WTC11 (cell line): ENCODE results near the gene CTTNBP2NL.

Experiments
- ATF1 ChIP-seq: sonication (generic); formaldehyde crosslinking; IDR thresholded peaks from 2 replicates; pipeline ENCODE4 v1.8.1; 2023; ENCODE audit warnings: mild to moderate bottlenecking, moderate library complexity, missing genetic modification reagents
- IRF2 ChIP-seq: sonication (generic); formaldehyde crosslinking; IDR thresholded peaks from 2 replicates; pipeline ENCODE4 v1.8.0; 2022; ENCODE audit warnings: low read depth, missing genetic modification reagents, borderline replicate concordance
- MAX ChIP-seq: sonication (generic); formaldehyde crosslinking; IDR thresholded peaks from 2 replicates; pipeline ENCODE4 v1.8.0; 2022; ENCODE audit warnings: mild to moderate bottlenecking, missing genetic modification reagents
- NFE2L1 ChIP-seq: sonication (generic); formaldehyde crosslinking; IDR thresholded peaks from 2 replicates; pipeline ENCODE4 v1.8.1; 2023; ENCODE audit warnings: missing genetic modification reagents
- OVOL2 ChIP-seq: fragments of 250-450 bp; sonication (Bioruptor Pico); IDR thresholded peaks from 2 replicates; pipeline ENCODE4 v1.9.0; 2021; ENCODE audit warnings: mild to moderate bottlenecking, borderline replicate concordance
- SMAD4 ChIP-seq: sonication (generic); formaldehyde crosslinking; IDR thresholded peaks from 2 replicates; pipeline ENCODE4 v1.8.0; 2022; ENCODE audit warnings: mild to moderate bottlenecking, missing genetic modification reagents
- ZNF138 ChIP-seq: sonication (generic); formaldehyde crosslinking; conservative IDR thresholded peaks from 2 replicates; pipeline ENCODE4 v1.8.1; 2022; ENCODE audit warnings: mild to moderate bottlenecking, moderate library complexity, missing genetic modification reagents
- ZNF423 ChIP-seq: fragments of 250-450 bp; sonication (Bioruptor Pico); IDR thresholded peaks from 2 replicates; pipeline ENCODE4 v2.1.2; 2022; ENCODE audit warnings: mild to moderate bottlenecking, moderate library complexity
- TF ChIP-seq, protein P1 (sequence below): fragments of 200-600 bp; IDR thresholded peaks from 2 replicates; pipeline ENCODE4 v1.8.0; 2022; ENCODE audit warnings: antibody characterized with exemption
- TF ChIP-seq, protein P2 (sequence below): sonication (generic); formaldehyde crosslinking; conservative IDR thresholded peaks from 2 replicates; pipeline ENCODE4 v1.8.1; 2022; ENCODE audit warnings: mild to moderate bottlenecking, missing genetic modification reagents
- TF ChIP-seq, protein P3 (sequence below): sonication (generic); formaldehyde crosslinking; IDR thresholded peaks from 2 replicates; pipeline ENCODE4 v1.8.1; 2022; ENCODE audit warnings: missing genetic modification reagents, borderline replicate concordance
- TF ChIP-seq, protein P4 (sequence below): sonication (generic); formaldehyde crosslinking; IDR thresholded peaks from 2 replicates; pipeline ENCODE4 v1.8.1; 2022; ENCODE audit warnings: mild to moderate bottlenecking, missing genetic modification reagents, moderate library complexity, borderline replicate concordance

GRCh38 chr1:112383759-112384370 is 12.1 kb upstream of the CTTNBP2NL start:
- TF ChIP-seq ZNF138 (no peak), ZNF423 (no peak), OVOL2 (no peak), MAX (CRISPR knock-in tag) (no peak), ATF1 (CRISPR knock-in tag) (no peak), IRF2 (CRISPR knock-in tag) (no peak), NFE2L1 (CRISPR knock-in tag) (no peak), SMAD4 (CRISPR knock-in tag) (no peak)
- TF ChIP-seq, protein P1, sequence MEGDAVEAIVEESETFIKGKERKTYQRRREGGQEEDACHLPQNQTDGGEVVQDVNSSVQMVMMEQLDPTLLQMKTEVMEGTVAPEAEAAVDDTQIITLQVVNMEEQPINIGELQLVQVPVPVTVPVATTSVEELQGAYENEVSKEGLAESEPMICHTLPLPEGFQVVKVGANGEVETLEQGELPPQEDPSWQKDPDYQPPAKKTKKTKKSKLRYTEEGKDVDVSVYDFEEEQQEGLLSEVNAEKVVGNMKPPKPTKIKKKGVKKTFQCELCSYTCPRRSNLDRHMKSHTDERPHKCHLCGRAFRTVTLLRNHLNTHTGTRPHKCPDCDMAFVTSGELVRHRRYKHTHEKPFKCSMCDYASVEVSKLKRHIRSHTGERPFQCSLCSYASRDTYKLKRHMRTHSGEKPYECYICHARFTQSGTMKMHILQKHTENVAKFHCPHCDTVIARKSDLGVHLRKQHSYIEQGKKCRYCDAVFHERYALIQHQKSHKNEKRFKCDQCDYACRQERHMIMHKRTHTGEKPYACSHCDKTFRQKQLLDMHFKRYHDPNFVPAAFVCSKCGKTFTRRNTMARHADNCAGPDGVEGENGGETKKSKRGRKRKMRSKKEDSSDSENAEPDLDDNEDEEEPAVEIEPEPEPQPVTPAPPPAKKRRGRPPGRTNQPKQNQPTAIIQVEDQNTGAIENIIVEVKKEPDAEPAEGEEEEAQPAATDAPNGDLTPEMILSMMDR, result no peak
- TF ChIP-seq, protein P2, sequence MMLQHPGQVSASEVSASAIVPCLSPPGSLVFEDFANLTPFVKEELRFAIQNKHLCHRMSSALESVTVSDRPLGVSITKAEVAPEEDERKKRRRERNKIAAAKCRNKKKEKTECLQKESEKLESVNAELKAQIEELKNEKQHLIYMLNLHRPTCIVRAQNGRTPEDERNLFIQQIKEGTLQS (CRISPR knock-in tag), result no peak
- TF ChIP-seq, protein P3, sequence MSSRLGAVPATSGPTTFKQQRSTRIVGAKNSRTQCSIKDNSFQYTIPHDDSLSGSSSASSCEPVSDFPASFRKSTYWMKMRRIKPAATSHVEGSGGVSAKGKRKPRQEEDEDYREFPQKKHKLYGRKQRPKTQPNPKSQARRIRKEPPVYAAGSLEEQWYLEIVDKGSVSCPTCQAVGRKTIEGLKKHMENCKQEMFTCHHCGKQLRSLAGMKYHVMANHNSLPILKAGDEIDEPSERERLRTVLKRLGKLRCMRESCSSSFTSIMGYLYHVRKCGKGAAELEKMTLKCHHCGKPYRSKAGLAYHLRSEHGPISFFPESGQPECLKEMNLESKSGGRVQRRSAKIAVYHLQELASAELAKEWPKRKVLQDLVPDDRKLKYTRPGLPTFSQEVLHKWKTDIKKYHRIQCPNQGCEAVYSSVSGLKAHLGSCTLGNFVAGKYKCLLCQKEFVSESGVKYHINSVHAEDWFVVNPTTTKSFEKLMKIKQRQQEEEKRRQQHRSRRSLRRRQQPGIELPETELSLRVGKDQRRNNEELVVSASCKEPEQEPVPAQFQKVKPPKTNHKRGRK (CRISPR knock-in tag), result no peak
- TF ChIP-seq, protein P4, sequence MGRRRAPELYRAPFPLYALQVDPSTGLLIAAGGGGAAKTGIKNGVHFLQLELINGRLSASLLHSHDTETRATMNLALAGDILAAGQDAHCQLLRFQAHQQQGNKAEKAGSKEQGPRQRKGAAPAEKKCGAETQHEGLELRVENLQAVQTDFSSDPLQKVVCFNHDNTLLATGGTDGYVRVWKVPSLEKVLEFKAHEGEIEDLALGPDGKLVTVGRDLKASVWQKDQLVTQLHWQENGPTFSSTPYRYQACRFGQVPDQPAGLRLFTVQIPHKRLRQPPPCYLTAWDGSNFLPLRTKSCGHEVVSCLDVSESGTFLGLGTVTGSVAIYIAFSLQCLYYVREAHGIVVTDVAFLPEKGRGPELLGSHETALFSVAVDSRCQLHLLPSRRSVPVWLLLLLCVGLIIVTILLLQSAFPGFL (CRISPR knock-in tag), result no peak
